ENCODE results near the gene TLCD2.
A peak's percentile ranks its signal among the peaks of the same experiment; 100 is the strongest.
"Not testable (repeated sequence)": the region's sequence is repeated elsewhere in the genome, so short reads cannot be mapped to it uniquely, and the experiment has no call there.

Gene TLCD2

DNA sequence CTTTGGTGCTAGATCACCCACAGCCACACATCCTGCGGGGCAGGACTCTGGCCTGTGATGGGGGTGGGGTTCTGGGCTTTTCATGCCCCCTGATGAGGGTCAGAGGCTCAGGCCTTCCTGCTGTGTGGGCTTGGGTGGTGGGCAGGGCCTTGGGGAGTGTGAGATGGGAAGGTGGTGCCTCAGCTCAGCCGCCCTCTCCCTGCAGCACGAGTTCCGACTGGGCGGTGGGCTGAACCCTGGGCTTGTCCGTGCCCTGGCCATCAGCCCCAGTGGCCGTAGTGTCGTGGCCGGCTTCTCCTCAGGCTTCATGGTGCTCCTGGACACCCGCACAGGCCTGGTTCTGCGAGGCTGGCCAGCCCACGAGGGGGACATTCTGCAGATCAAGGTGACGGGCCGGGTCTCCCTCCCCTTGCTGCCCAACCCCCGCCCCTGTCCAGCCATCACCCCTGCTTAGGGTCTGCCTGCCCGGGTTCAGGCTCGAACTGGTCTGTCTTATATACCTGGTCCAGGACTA lies 25.7 kb upstream of the TLCD2 start:
- no peak for DNase-seq (ENCODE audit: low read depth, low spot score)

GRCh38 chr17:1735418-1735817 lies 25.2 kb upstream of the TLCD2 start:
- no peak for DNase-seq (ENCODE audit: low read depth, low spot score)

DNA sequence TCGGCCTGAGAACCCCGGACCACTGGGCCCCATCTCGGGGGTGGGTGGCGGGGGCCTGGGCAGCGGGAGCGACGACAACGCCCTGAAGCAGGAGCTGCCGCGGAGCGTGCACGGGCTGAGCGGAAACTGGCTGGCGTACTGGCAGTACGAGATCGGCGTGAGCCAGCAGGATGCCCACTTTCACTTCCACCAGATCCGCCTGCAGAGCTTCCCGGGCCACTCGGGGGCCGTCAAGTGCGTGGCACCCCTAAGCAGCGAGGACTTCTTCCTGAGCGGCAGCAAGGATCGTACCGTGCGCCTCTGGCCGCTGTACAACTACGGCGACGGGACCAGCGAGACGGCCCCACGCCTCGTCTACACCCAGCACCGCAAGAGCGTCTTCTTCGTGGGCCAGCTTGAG lies 23.6 kb upstream of the TLCD2 start:
- DNase-seq (ENCODE audit: low read depth, low spot score): no peak

- no peak for DNase-seq (ENCODE audit: low read depth, low spot score)
These were observed 22.7 kb upstream of the TLCD2 start for GRCh38 chr17:1732833-1733321.

DNA sequence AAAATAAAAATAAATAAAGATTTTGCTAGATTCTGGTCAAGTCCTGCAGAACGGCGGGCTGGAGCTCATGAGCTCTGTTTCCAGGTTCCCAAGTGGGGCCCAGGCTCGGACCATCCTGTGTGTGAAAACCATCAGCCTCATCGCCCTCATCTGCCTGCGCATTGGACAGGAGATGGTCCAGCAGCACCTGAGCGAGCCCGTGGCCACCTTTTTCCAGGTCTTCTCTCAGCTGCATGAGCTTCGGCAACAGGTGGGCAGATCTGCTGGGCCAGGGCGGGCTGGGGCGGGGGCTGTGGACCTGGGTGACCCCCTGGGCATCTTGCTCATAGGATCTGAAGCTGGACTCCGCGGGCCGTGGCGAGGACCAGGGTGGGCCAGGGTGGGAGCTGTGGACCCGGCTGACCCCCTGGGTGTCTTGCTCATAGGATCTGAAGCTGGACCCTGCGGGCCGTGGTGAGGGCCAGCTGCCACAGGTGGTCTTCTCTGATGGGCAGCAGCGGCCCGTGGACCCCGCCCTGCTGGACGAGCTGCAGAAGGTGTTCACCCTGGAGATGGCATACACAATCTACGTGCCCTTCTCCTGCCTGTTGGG lies 22.2 kb upstream of the TLCD2 start:
- no peak for DNase-seq (ENCODE audit: low read depth, low spot score)

DNA sequence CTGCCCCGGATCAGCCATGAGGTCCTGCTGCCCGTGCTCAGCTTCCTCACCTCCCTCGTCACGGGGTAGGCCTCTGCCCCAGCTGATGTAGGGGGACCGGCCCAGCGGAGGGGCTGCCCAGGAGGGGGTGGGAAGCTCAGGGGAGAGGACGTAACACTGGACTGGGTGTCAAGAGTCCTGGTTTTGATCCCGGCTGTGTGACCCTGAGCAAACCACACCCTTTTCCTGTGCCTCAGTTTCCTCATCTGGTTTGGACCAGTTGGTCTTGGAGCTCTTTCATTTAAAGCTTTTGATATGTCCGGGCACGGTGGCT lies 21.0 kb upstream of the TLCD2 start:
- DNase-seq (ENCODE audit: low read depth, low spot score): no peak

DNA sequence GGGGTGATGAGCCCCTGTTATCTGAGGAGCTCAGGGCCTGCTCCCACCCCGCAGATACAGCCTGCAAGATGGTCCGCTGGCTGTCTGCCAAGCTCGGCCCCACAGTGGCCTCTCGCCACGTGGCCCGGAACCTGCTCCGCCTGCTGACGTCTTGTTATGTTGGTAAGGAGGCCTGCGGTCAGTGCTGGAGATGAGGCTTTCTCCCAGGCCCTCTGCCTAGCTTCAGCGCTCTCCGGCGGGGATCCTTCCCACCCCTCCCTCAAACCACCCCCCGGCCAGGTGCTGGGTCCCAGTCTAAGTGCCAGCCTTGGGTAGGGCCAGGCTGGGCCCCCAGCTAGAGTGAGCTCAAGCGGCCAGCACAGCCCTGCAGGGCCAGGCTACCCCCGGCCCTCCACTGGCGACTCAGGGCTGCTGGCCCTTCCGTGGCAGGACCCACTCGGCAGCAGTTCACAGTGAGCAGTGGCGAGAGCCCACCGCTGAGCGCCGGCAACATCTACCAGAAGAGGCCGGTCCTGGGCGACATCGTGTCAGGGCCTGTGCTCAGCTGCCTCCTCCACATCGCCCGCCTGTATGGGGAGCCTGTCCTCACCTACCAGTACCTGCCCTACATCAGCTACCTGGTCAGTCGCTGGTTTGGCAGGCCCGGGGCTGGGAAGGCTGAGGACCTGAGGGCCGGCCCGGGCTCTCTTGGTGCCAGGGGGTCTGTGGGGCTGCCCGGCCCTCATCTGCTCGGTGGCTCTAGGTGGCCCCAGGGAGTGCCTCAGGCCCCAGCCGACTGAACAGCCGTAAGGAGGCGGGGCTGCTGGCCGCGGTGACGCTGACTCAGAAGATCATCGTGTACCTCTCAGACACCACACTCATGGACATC lies 20.4 kb upstream of the TLCD2 start:
- no peak for DNase-seq (ENCODE audit: low read depth, low spot score)

DNA sequence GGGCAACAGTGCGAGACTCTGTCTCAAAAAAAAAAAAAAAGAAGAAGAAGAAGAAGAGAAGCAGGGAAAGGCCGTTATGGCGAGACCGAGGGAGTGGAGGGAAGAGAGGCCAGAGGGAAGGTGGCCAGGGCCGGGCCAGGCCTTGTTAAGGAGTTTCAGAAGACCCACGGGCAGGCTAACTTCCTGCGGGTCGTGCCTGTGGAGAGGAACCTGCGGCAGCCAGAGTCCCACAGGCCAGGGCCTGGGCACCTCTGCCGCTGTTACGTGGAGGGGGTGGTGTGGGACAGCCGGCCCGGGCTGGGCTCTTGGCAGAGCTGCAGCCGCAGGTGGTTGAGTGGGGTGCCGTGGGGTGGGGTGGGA lies 19.8 kb upstream of the TLCD2 start:
- DNase-seq (ENCODE audit: low read depth, low spot score): no peak

DNA sequence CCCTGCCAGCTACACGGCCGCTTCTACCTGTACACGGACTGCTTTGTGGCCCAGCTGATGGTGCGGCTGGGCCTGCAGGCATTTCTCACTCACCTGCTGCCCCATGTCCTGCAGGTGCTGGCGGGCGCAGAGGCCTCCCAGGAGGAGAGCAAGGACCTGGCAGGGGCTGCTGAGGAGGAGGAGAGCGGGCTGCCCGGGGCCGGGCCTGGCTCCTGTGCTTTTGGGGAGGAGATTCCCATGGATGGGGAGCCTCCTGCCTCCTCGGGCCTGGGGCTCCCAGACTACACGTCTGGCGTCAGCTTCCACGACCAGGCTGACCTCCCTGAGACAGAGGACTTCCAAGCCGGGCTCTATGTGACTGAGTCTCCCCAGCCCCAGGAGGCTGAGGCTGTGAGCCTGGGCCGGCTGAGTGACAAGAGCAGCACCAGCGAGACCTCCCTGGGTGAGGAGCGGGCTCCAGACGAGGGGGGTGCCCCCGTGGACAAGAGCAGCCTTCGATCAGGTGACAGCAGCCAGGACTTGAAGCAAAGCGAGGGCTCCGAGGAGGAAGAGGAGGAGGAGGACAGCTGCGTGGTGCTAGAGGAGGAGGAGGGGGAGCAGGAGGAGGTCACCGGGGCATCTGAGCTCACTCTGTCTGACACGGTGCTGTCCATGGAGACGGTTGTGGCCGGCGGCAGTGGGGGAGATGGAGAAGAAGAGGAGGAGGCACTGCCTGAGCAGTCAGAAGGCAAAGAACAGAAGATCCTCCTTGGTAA lies 17.9 kb upstream of the TLCD2 start:
- DNase-seq (ENCODE audit: low read depth, low spot score): no peak

DNA sequence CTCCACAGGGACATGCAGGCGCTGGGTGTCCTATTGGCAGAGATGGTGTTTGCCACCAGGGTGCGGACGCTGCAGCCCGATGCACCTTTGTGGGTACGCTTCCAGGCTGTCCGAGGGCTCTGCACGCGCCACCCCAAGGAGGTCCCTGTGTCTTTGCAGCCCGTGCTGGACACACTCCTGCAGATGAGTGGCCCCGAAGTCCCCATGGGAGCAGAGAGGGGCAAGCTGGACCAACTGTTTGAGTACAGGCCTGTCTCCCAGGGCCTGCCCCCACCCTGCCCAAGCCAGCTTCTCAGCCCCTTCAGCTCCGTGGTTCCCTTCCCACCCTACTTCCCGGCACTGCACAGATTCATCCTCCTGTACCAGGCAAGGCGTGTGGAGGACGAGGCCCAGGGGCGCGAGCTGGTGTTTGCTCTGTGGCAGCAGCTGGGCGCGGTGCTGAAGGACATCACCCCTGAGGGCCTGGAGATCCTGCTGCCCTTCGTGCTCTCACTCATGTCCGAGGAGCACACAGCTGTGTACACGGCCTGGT lies 17.1 kb upstream of the TLCD2 start:
- DNase-seq (ENCODE audit: low read depth, low spot score): no peak

- no peak for DNase-seq (ENCODE audit: low read depth, low spot score)
These were observed 16.6 kb upstream of the TLCD2 start for GRCh38 chr17:1726626-1727257.

GRCh38 chr17:1725642-1726511 lies 15.7 kb upstream of the TLCD2 start:
- no peak for DNase-seq (ENCODE audit: low read depth, low spot score)

GRCh38 chr17:1724869-1725641 lies 14.9 kb upstream of the TLCD2 start:
- no peak for DNase-seq (ENCODE audit: low read depth, low spot score)

- DNase-seq (ENCODE audit: low read depth, low spot score): peak; percentile 69
These were observed 14.2 kb upstream of the TLCD2 start, which contains the start of gene WDR81 for GRCh38 chr17:1724351-1724868. WDR81 (plus strand) TSS chr17:1724704; CDS start chr17:1724960, 256 bp downstream.

DNA sequence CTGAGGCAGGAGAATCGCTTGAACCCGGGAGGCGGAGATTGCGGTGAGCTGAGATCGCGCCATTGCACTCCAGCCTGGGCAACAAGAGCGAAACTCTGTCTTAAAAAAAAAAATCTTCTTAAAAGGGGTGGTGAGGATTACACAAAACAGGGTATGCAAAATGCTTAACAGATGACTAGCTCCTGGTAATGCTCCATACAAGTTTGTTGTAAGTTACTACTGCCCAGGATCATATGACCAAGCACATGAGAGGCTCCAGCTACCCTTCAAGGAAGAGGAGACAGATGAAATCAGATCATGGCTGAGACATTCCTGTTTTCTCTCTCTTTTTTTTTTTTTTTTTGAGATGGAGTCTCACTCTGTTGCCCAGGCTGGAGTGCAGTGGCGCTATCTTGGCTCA lies 11.8 kb upstream of the TLCD2 start:
- not testable (repeated sequence) for DNase-seq (ENCODE audit: low read depth, low spot score)

- DNase-seq (ENCODE audit: low read depth, low spot score): peak; percentile 29
These were observed 10.7 kb upstream of the TLCD2 start for GRCh38 chr17:1720856-1721386.

DNA sequence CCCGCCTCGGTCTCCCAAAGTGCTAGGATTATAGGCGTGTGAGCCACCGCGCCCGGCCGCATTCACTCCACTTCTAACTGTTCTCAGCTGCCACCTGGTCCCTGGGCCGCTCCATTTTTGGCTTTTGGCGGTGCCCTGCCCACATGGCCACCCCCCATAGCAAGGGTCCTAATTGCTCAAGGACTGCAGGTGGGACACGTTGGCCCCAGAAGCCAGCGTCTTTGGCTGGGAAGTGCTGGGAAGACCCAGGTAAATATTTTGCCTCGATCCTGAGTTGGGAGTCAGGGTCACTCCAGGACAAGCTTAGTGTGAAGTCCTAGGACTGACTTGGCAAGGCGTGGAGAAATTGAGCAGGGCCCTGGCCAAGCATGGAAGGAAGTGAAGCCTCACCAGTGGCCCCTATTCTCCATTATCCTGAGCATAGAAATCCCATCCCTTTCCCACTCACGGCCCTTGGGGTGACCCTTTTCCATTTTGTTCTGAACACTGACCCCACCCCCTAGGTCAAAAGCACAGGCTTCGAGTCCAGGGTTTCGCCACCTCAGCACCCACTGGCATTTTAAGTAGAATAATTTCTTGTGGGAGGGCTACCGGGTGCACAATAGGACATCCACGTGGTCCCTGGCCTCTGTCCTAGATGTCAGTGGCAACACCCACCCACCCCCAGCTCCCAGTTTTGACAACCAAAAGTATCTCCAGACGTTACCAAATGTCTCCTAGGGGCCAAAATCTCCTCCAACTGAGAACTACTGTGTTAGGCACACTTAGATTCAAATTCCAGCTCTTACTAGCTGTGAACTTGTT lies 8.4 kb upstream of the TLCD2 start:
- DNase-seq (ENCODE audit: low read depth, low spot score): no peak

GRCh38 chr17:1716912-1717695 lies 6.9 kb upstream of the TLCD2 start:
- DNase-seq (ENCODE audit: low read depth, low spot score): peak; percentile 75

Data from activated naive CD8-positive, alpha-beta T cell treated with anti-CD3 and anti-CD28 coated beads, Interleukin-2, amount 50 U/mL, for 16 hours (primary cell).